GM18870 (cell line): Measurements from ENCODE around the gene DUSP7.

Experiments
- ATAC-seq: cut with Tn5 transposase; IDR thresholded peaks from one replicate; pipeline ENCODE4 v1.9.1; 2021; ENCODE audit warnings: moderate library complexity; ENCODE audit not compliant: unreplicated experiment

Gene DUSP7

GRCh38 chr3:52013802-52014598, 42.4 kb downstream of the DUSP7 start:
- ATAC-seq = no peak

GRCh38 chr3:52012699-52013098, 43.7 kb downstream of the DUSP7 start:
- ATAC-seq = no peak

GRCh38 chr3:52010431-52010830, 45.9 kb downstream of the DUSP7 start:
- no peak for ATAC-seq

DNA sequence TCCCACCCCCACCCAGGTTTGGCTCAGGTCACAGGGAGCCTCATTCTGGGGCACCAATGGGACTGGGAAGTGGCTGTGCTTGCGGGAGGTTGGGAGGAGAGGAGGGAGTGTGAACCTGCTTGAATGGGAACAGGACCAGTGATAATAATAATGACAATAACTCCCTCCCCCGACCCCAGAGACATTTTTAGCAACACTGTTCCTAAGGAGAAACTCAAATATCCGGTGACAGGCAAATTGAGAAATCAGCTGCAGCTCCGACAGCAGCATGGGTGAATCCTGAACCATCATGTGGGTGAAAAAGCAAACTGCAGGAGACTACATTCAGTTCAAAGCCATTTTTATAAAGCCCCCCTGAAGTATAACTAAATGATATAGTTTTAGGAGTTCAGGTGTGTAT, 49.1 kb downstream of the DUSP7 start:
- no peak for ATAC-seq

- no peak for ATAC-seq
Measured at GRCh38 chr3:52006820-52007133, 49.6 kb downstream of the DUSP7 start.

DNA sequence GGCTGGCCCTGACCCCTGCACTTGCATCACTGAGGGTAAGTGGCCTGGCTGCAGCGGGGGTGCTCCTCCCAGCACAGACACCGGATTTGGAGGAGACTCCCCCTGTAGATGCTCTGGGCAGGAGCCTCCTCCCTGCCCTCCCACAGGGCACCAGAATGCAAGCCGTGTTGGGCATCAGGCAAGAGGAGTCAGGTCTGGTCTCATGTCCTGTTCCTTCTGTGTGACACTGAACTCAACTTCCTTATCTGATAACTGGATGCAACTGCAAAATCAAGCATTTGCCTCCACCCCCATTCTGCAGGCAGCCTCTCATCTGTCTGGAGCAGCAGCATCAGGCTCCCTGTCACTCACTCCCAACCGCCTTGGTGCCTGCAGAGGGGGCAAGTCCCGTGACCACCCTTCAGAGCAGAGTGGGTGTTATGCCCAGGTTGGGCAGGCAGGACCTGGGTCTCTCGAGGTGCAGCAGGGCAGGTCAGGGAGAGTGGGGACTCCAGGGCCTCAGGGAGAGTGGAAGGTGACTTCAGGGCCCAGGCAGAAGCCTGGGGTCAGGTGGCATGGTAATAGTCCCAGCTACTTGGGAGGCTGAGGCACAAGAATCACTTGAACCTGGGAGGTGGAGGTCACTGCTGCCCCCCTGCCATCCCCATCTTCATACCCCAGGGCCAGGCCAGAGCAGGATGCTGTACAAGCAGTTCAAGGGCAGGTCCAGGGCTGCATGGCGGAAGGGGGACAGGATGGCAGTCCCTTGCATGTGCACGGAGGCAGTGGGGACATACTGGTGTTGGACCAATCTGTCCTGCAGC, 50.2 kb downstream of the DUSP7 start:
- no peak for ATAC-seq

DNA sequence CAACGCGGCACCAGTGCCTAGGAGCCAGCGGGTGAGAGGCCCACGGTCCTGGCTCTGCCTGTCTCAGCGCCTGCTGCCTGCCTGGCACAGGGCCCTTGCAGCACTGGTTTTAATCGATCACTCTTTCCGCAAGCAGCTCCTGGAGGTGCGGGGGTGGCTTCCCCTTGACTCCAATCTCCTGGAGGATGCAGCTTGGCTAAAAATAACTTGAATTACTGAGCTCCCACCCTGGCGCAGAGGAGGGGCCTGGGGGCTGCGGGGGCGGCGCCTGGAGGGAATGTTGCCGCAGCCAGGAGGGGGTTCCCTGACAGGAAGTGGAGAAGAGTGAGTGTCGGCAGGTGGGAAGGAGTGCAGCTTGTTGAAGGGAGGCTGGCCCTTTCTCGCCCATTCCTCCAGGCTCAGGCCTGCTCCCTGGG, 50.8 kb downstream of the DUSP7 start:
- ATAC-seq = no peak

DNA sequence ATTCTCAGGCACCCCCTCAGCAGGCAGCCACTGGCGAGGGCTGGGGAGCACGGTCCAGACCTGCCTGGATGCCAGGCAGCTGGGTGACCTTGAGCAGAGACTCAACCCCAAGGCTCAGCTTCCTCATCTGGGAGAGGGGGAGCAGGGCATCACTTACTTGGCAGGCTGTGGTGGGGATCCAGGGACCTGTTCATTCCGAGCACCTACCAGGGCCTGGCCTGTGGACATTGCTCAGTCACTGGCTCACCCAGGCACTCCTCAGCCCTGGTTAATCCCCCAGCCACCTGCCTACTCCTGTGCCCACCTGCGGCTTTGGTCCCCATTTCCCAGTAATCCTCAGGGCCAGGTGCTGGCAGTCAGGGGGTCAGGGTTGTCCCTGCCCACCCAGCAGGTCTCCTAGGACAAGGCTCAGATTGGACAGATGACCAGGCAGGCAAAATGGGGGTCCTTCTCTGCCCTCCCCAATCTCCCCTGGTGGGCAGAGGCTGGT, 51.4 kb downstream of the DUSP7 start:
- ATAC-seq = no peak

DNA sequence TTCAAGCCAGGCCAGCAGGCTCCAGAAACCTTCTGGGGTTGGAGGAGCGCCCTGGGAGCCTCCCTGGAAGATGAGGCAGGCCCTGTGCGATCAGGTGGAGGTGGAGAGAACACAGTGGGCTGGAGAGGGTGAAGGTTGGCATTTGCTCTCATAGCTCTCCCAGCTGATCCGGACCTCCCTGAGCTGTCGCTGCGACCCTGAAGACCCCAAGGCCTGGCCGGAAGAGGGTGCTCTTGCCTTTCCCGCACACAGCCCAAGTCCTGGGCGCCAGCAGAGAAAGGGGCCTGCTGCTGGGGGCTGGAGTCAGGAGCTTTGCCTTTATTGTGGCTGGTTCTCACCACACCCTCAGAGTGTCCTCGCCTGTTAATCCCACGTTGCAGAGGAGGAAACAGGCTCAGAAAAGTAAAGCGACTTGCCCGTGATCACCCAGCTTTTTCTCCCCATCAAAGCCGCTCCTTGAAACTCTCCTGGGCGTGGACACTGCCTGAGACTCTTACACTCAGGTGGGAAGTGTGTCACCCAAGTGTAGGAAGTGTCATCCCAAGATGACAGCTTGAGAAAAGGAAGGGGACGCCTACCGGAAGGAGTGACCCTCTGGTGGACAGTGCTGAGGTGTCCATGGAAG, 52.1 kb downstream of the DUSP7 start:
- ATAC-seq = no peak

DNA sequence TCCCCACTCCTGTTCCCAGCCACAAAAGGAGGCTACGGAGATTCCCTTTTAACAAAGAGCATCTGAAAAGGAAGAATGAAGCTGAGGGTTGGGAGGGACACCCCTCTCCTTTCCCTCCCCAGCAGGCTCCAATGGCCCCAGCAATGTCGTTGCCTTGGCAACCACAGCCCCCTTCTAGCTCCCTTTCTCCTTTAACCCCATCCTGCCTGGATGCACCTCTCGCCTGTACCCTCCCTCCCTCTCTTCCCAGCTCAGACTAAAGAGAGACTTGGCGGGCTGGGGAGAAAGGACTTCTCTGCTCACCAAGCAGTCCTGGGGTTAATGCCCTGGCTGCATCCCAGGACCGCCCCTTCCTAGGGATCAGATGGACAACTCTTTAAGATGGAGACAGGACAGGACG, 53.6 kb downstream of the DUSP7 start:
- no peak for ATAC-seq

DNA sequence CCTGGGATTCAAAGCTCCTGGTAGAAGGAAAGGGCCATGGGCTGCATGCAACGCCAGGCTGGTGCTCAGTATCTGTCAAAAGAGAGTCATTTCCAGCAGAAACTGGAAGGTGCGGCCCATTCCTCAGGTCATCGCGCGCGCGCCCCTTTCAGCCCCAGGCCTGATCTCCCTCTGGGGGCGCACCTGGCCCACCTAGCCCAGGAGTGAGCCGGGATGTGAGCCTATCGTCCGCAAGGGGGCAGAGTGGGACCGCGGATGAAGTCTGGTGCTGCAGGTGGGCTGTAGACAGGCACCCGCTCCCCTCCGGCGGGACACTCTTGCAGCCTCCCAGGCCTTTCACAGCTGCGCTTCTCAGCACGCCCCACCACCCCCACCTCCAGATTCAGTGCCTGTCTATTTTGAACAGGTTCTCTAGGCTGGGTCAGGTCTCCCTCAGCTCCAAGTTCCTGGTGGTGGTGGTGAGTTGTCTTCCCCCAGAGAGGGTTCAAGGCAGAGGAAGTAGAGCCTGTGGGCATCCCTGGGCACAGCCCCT, 54.9 kb downstream of the DUSP7 start:
- ATAC-seq = no peak

GRCh38 chr3:51999846-52000245, 56.5 kb downstream of the DUSP7 start:
- ATAC-seq = no peak
